ENCODE data around the gene TLDC2. TPM values are rescaled to one million over a fixed set of nuclear protein-coding genes. Genes with fewer than 3 reads are reported as not detected.

The TLDC2 gene
- total RNA-seq (not detected), polyA plus RNA-seq (under 1 TPM in 1 of 2 donors, not detected in 1; 0.15 TPM)
- long read RNA-seq, donor 1, partial matches to known transcripts = 0 of 1 reads
- long read RNA-seq, donor 1, other reads (novel, unspliced or antisense) = 1 of 1 reads
- long read RNA-seq, donor 2 = 0 reads
- long read RNA-seq, donor 3 = 0 reads

- H3K27ac ChIP-seq = no peak within 1 kb of the TSS
- no peak for ATAC-seq
- intact Hi-C loops (cut with DNase I) = no loop called here
These were observed at the start of gene TLDC2 for GRCh38 chr20:36875702-36876472. TSS of gene TLDC2 (plus strand) at chr20:36876138. CDS start at chr20:36876175, 37 bp downstream.

DNA sequence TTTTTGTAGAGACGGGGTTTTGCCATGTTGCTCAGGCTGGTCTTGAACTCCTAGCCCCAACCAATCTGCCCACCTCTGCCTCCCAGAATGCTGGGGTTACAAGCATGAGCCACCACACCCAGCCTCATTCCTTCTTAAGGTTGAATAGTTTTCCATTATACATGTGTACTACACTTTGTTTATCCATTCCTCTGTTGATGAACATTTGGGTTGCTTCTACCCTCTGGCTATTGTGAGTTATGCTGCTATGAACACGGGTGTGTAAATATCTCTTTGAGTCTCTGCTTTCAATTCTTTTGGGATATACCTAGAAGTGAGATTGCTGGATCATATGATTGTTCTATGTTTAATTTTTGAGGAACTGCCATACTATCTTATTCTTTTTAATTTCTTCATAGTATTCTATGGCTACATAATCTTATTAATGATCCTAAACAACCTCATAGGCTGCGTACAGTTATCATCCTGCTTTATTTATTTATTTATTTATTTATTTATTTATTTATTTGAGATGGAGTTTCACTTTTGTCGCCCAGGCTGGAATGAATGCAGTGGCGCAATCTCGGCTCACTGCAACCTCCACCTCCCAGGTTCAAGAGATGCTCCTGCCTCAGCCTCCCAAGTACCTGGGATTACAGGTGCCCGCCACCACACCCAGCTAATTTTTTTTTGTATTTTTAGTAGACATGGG is 49.2 kb upstream of the TLDC2 start:
- WGBS, 4 donors = 89 to 94% (median 91%) methylated on average over 7 of the region's 7 CpGs
- peaks cover 7 to 65% (median 42%) of the 10 kb centered on the region in 12 donors for H3K4me1 ChIP-seq
- H3K4me3 ChIP-seq = no peak overlapping the region
- no peak for TF ChIP-seq POLR2A (IDR thresholded peaks at IDR 0.05)
- TF ChIP-seq CTCF (IDR thresholded peaks at IDR 0.05) = no peak
- H3K27ac ChIP-seq = peak overlapping the region in 2 of 12 donors; percentile 11 to 59
- no peaks in the 10 kb centered on the region for H3K27me3 ChIP-seq
- H3K36me3 ChIP-seq = peaks cover 0 to 65% (median 56%) of the 10 kb centered on the region in 9 donors
- intact Hi-C loops (cut with DNase I) = loop anchor here in 1 of 10 donors (5.0 kb wide), 2 partner anchors 34 to 36 kb away; a partner anchor contains a TSS
- ATAC-seq (no peak), DNase-seq (no peak)
- no peaks in the 10 kb centered on the region for H3K9me3 ChIP-seq

More at GRCh38 chr20:36875702-36876472, at the start of gene TLDC2:
- Histone ChIP-seq H3K4me3 (no peak within 1 kb of the TSS), H3K4me1 (peaks cover 0 to 19% (median 0%) of the 10 kb centered on the region in 12 donors), H3K27me3 (no peaks in the 10 kb centered on the region), H3K36me3 (no peaks in the 10 kb centered on the region), H3K9me3 (no peaks in the 10 kb centered on the region)
- TF ChIP-seq CTCF (IDR thresholded peaks at IDR 0.05) (no peak), POLR2A (IDR thresholded peaks at IDR 0.05) (no peak)
- 84 to 89% (median 88%) methylated on average over 7 to 14 of the region's 14 CpGs for WGBS, 4 donors
- no peak for DNase-seq

DNA sequence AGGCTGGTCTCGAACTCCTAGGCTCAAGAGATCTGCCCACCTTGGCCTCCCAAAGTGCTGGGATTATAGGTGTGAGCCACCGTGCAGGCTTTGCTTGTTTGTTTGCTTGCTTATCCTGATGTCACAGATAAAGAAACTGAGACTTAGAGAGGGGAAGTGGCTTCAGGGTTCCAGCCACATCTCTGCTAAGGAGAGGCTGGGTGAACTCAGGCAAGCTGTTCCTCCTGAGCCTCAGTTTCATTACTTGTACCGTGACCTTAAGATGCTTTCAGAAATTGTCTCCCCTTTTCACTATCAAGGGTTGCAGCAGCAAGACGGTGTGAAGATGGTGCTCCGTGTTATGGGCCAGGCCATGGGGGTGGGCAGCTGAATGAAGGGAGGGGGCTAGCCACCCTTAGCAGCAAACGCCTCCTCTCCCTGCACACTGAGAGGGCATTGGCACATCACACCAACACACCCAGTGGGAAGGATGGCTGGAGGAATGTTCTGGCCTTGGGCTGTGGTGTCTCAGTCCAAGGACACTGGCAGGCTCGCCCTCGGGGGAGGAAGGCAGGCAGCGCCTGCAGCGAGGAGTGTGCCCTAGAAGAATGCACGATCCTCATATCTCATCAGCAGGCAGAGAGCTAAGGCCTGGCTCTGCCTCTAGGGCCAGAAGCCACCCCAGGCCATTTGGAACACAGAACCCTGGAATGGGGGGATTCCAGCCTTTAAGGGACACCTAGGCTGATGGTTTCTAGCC is 48.2 kb upstream of the TLDC2 start:
- Histone ChIP-seq H3K27me3 (no peaks in the 10 kb centered on the region), H3K4me3 (no peak overlapping the region), H3K27ac (peak overlapping the region in 10 of 12 donors; percentile 35 to 91 (median 64)), H3K36me3 (peaks cover 0 to 65% (median 53%) of the 10 kb centered on the region in 9 donors), H3K9me3 (no peaks in the 10 kb centered on the region), H3K4me1 (peaks cover 11 to 65% (median 44%) of the 10 kb centered on the region in 12 donors)
- intact Hi-C loops (cut with DNase I) = loop anchor here in 1 of 10 donors (5.0 kb wide), 2 partner anchors 35 kb away; a partner anchor contains a TSS
- DNase-seq (peak; percentile 49 to 85 (median 73)), ATAC-seq (peak; percentile 52 to 74 (median 60))
- WGBS, 4 donors = 56 to 64% (median 62%) methylated on average over 6 to 11 of the region's 11 CpGs
- no peak for TF ChIP-seq CTCF (IDR thresholded peaks at IDR 0.05)
- no peak for TF ChIP-seq POLR2A (IDR thresholded peaks at IDR 0.05)
